Measurements from ENCODE around the gene PER3. TPM values are rescaled to one million over a fixed set of nuclear protein-coding genes. Genes with fewer than 3 reads are reported as not detected.

PER3 gene
- total RNA-seq, 1 experiment from 2014 or later = 5.8 TPM

DNA sequence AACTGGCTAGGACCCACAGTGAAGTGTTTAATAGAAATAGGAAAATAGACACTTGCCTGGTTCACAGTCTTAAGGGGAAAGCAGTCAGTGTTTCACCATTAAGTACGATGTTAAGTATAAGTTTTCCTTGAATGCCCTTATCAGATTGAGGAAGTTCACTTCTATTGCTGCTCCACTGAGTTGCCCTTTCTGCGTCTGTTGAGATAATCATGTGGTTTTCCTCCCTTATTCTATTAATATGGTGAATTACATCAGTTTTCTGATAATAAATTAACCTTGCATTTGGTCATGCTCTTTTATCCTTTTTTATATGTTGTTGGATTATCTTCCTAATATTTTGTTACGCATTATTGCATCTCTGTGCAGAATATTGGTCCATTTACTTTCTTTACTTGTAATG lies 47.4 kb downstream of the PER3 start (continued):
- TF ChIP-seq EGR1 (IDR thresholded peaks at IDR 0.05; ENCODE audit: low read depth) (no peak), EZH2 (IDR thresholded peaks at IDR 0.05) (no peak), SIN3A (IDR thresholded peaks at IDR 0.05; ENCODE audit: low read depth) (no peak)
- TF ChIP-seq, protein P1, sequence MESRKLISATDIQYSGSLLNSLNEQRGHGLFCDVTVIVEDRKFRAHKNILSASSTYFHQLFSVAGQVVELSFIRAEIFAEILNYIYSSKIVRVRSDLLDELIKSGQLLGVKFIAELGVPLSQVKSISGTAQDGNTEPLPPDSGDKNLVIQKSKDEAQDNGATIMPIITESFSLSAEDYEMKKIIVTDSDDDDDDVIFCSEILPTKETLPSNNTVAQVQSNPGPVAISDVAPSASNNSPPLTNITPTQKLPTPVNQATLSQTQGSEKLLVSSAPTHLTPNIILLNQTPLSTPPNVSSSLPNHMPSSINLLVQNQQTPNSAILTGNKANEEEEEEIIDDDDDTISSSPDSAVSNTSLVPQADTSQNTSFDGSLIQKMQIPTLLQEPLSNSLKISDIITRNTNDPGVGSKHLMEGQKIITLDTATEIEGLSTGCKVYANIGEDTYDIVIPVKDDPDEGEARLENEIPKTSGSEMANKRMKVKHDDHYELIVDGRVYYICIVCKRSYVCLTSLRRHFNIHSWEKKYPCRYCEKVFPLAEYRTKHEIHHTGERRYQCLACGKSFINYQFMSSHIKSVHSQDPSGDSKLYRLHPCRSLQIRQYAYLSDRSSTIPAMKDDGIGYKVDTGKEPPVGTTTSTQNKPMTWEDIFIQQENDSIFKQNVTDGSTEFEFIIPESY (IDR thresholded peaks at IDR 0.05; ENCODE audit: extremely low read depth, insufficient replicate concordance, low read length) = no peak

DNA sequence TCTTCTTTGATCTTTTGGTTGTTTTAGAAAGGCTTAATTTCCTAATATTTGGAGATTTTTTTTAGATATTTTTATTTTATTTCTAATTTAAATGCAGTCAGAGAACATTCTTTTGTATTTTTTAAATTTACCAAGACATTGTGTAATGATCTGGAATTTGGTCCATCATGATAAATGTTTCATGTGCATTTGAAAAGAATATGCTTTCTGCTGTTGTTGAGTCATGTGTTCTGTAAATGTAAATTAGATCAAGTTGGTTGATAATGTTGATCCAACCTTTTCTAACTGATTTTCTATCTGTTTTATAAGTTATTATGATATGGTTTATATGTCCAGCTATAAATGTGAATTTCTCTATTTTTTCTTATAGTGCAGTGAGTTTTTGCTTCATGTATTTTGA lies 48.9 kb downstream of the PER3 start:
- H2AFZ ChIP-seq (ENCODE audit: low read depth, low read length, poor library complexity, severe bottlenecking) = no peak overlapping the region
- ChIA-PET RAD21 (ENCODE audit: low non-redundant PET in 1 of 2, low total read pairs in 2 of 2, uncharacterized antibody in 2 of 2, unreplicated experiment in 2 of 2) (no interaction called here), POLR2A (no interaction called here), CTCF (no interaction called here)
- intact Hi-C loops (cut with micrococcal nuclease) = no loop called here
- H3K9ac ChIP-seq (ENCODE audit: low read length) = no peak overlapping the region
- TF ChIP-seq, protein P2, sequence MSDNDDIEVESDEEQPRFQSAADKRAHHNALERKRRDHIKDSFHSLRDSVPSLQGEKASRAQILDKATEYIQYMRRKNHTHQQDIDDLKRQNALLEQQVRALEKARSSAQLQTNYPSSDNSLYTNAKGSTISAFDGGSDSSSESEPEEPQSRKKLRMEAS (IDR thresholded peaks at IDR 0.05) = no peak
- TF ChIP-seq SIN3A (IDR thresholded peaks at IDR 0.05; ENCODE audit: low read depth) (no peak), CBX3 (IDR thresholded peaks at IDR 0.05; ENCODE audit: low read depth) (no peak)
- H3K4me3 ChIP-seq (replicated peaks in 1 of 2; ENCODE audit: low read depth in 1 of 2, low read length in 2 of 2) = no peak overlapping the region
- no peak for ATAC-seq
- H3K79me2 ChIP-seq (ENCODE audit: insufficient read depth, low read length) = no peaks in the 10 kb centered on the region
- no peaks in the 10 kb centered on the region for H3K27me3 ChIP-seq (ENCODE audit: insufficient read depth, low read length)
- no peak overlapping the region for H3K27ac ChIP-seq (ENCODE audit: low read depth, low read length)
- H4K20me1 ChIP-seq (ENCODE audit: insufficient read depth) = no peaks in the 10 kb centered on the region
- H3K4me2 ChIP-seq (ENCODE audit: low read length) = no peak overlapping the region
- H3K4me1 ChIP-seq (ENCODE audit: control insufficient read depth in 1 of 2, insufficient read depth in 2 of 2, low read length in 2 of 2) = no peaks in the 10 kb centered on the region
- peaks cover 0 to 17% of the 10 kb centered on the region in 2 experiments; a peak in 2 of 4 replicates for H3K36me3 ChIP-seq (ENCODE audit: control insufficient read depth in 1 of 2, insufficient read depth in 2 of 2, low read length in 2 of 2)
- H3K9me3 ChIP-seq (ENCODE audit: control insufficient read depth in 1 of 2, insufficient read depth in 1 of 2, low read depth in 1 of 2, low read length in 2 of 2) = 0 out of 4 replicates have a peak, but pooled peaks cover 0 to 2% of the 10 kb centered on the region in 2 experiments
- DNase-seq (ENCODE audit: low read depth, low spot score) = no peak
- no TSS peak for BruUV-seq (replicated peaks)
- H3K9me2 ChIP-seq (ENCODE audit: insufficient read depth) = no peaks in the 10 kb centered on the region

Measured in HCT116 (cell line).